Measurements from ENCODE around the gene GSDME.
A peak's percentile ranks its signal among the peaks of the same experiment; 100 is the strongest.

Gene GSDME

GRCh38 chr7:24714676-24715010, 42.6 kb downstream of the GSDME start:
- Histone ChIP-seq H4K12ac (ENCODE audit: low read depth, low read length) (no peak overlapping the region), H3K79me1 (ENCODE audit: low read length) (no peaks in the 10 kb centered on the region), H3K27ac (ENCODE audit: low read depth, low read length) (no peak overlapping the region), H2AFZ (ENCODE audit: insufficient read depth, low read length, poor library complexity) (no peak overlapping the region), H3K36me3 (ENCODE audit: control insufficient read depth in 1 of 2, insufficient read depth in 2 of 2, low read length in 2 of 2) (peaks cover 4 to 7% of the 10 kb centered on the region in 2 experiments), H2BK12ac (ENCODE audit: low read length) (no peak overlapping the region), H2BK5ac (ENCODE audit: low read depth, low read length, poor library complexity) (no peak overlapping the region), H3K9me3 (ENCODE audit: insufficient read depth, low read depth, low read length) (peaks cover 4% of the 10 kb centered on the region), H2AK5ac (ENCODE audit: low read length) (no peak overlapping the region), H4K91ac (ENCODE audit: low read depth, low read length) (no peak overlapping the region), H3K4ac (ENCODE audit: low read depth, low read length) (no peak overlapping the region), H3K4me2 (ENCODE audit: low read length) (no peak overlapping the region), H3K4me3 (ENCODE audit: low read depth, low read length) (no peak overlapping the region), H4K8ac (ENCODE audit: low read depth, low read length) (no peak overlapping the region), H3K9ac (ENCODE audit: low read length) (no peak overlapping the region), H3K4me1 (ENCODE audit: control insufficient read depth in 1 of 2, insufficient read depth in 2 of 2, low read length in 2 of 2) (no peaks in the 10 kb centered on the region), H3K27me3 (ENCODE audit: insufficient read depth, low read length) (no peaks in the 10 kb centered on the region), H3K14ac (ENCODE audit: low read length) (no peak overlapping the region), H2BK120ac (ENCODE audit: insufficient read depth, low read length, poor library complexity) (no peak overlapping the region), H3K18ac (ENCODE audit: low read length) (no peak overlapping the region), H3K79me2 (ENCODE audit: control insufficient read depth, insufficient read depth, low read length, poor library complexity) (no peaks in the 10 kb centered on the region), H3K23ac (ENCODE audit: low read length) (no peak overlapping the region)
- no CpG with 5 or more reads among the region's 8 CpGs for WGBS (ENCODE audit: extremely low coverage, insufficient coverage, insufficient read length)
- DNase-seq, result no peak

GRCh38 chr7:24713850-24714675, 43.2 kb downstream of the GSDME start:
- no peak overlapping the region for H2AK5ac ChIP-seq (ENCODE audit: low read length)
- no peak overlapping the region for H3K4ac ChIP-seq (ENCODE audit: low read depth, low read length)
- no peak overlapping the region for H3K9ac ChIP-seq (ENCODE audit: low read length)
- no peak overlapping the region for H4K91ac ChIP-seq (ENCODE audit: low read depth, low read length)
- H3K79me1 ChIP-seq (ENCODE audit: low read length), result no peaks in the 10 kb centered on the region
- no peak overlapping the region for H3K4me2 ChIP-seq (ENCODE audit: low read length)
- no peaks in the 10 kb centered on the region for H3K4me1 ChIP-seq (ENCODE audit: control insufficient read depth in 1 of 2, insufficient read depth in 2 of 2, low read length in 2 of 2)
- H3K79me2 ChIP-seq (ENCODE audit: control insufficient read depth, insufficient read depth, low read length, poor library complexity), result no peaks in the 10 kb centered on the region
- H3K18ac ChIP-seq (ENCODE audit: low read length), result no peak overlapping the region
- H3K36me3 ChIP-seq (ENCODE audit: control insufficient read depth in 1 of 2, insufficient read depth in 2 of 2, low read length in 2 of 2), result peaks cover 6 to 11% of the 10 kb centered on the region in 2 experiments
- no peak overlapping the region for H3K4me3 ChIP-seq (ENCODE audit: low read depth, low read length)
- no peak overlapping the region for H2AFZ ChIP-seq (ENCODE audit: insufficient read depth, low read length, poor library complexity)
- H4K12ac ChIP-seq (ENCODE audit: low read depth, low read length), result no peak overlapping the region
- H3K14ac ChIP-seq (ENCODE audit: low read length), result no peak overlapping the region
- no peak overlapping the region for H2BK12ac ChIP-seq (ENCODE audit: low read length)
- no peak overlapping the region for H3K23ac ChIP-seq (ENCODE audit: low read length)
- H4K8ac ChIP-seq (ENCODE audit: low read depth, low read length), result no peak overlapping the region
- H2BK5ac ChIP-seq (ENCODE audit: low read depth, low read length, poor library complexity), result no peak overlapping the region
- no peak overlapping the region for H3K27ac ChIP-seq (ENCODE audit: low read depth, low read length)
- DNase-seq, result no peak
- H3K9me3 ChIP-seq (ENCODE audit: insufficient read depth, low read depth, low read length), result peaks cover 4% of the 10 kb centered on the region
- H3K27me3 ChIP-seq (ENCODE audit: insufficient read depth, low read length), result no peaks in the 10 kb centered on the region
- no CpG with 5 or more reads among the region's 14 CpGs for WGBS (ENCODE audit: extremely low coverage, insufficient coverage, insufficient read length)
- H2BK120ac ChIP-seq (ENCODE audit: insufficient read depth, low read length, poor library complexity), result no peak overlapping the region

GRCh38 chr7:24713039-24713793, 44.0 kb downstream of the GSDME start:
- no peaks in the 10 kb centered on the region for H3K27me3 ChIP-seq (ENCODE audit: insufficient read depth, low read length)
- H3K4me3 ChIP-seq (ENCODE audit: low read depth, low read length), result no peak overlapping the region
- H3K9me3 ChIP-seq (ENCODE audit: insufficient read depth, low read depth, low read length), result peaks cover 2% of the 10 kb centered on the region
- H3K14ac ChIP-seq (ENCODE audit: low read length), result no peak overlapping the region
- H3K79me2 ChIP-seq (ENCODE audit: control insufficient read depth, insufficient read depth, low read length, poor library complexity), result no peaks in the 10 kb centered on the region
- H2BK12ac ChIP-seq (ENCODE audit: low read length), result no peak overlapping the region
- no peak overlapping the region for H2AFZ ChIP-seq (ENCODE audit: insufficient read depth, low read length, poor library complexity)
- no peak overlapping the region for H4K12ac ChIP-seq (ENCODE audit: low read depth, low read length)
- no peaks in the 10 kb centered on the region for H3K4me1 ChIP-seq (ENCODE audit: control insufficient read depth in 1 of 2, insufficient read depth in 2 of 2, low read length in 2 of 2)
- no peak overlapping the region for H4K8ac ChIP-seq (ENCODE audit: low read depth, low read length)
- H3K27ac ChIP-seq (ENCODE audit: low read depth, low read length), result no peak overlapping the region
- no peak overlapping the region for H3K18ac ChIP-seq (ENCODE audit: low read length)
- no peak overlapping the region for H2BK120ac ChIP-seq (ENCODE audit: insufficient read depth, low read length, poor library complexity)
- H2AK5ac ChIP-seq (ENCODE audit: low read length), result no peak overlapping the region
- H3K36me3 ChIP-seq (ENCODE audit: control insufficient read depth in 1 of 2, insufficient read depth in 2 of 2, low read length in 2 of 2), result peaks cover 6 to 11% of the 10 kb centered on the region in 2 experiments
- H3K79me1 ChIP-seq (ENCODE audit: low read length), result no peaks in the 10 kb centered on the region
- H2BK5ac ChIP-seq (ENCODE audit: low read depth, low read length, poor library complexity), result no peak overlapping the region
- WGBS (ENCODE audit: extremely low coverage, insufficient coverage, insufficient read length), result no CpG with 5 or more reads among the region's 12 CpGs
- H3K4me2 ChIP-seq (ENCODE audit: low read length), result no peak overlapping the region
- H3K23ac ChIP-seq (ENCODE audit: low read length), result no peak overlapping the region
- peak overlapping the region; percentile 10 for H3K9ac ChIP-seq (ENCODE audit: low read length)
- H3K4ac ChIP-seq (ENCODE audit: low read depth, low read length), result no peak overlapping the region
- no peak for DNase-seq
- H4K91ac ChIP-seq (ENCODE audit: low read depth, low read length), result no peak overlapping the region

- no peak overlapping the region for H3K9ac ChIP-seq (ENCODE audit: low read length)
- H3K4me1 ChIP-seq (ENCODE audit: control insufficient read depth in 1 of 2, insufficient read depth in 2 of 2, low read length in 2 of 2), result peaks cover 0 to 4% of the 10 kb centered on the region in 2 experiments
- H3K18ac ChIP-seq (ENCODE audit: low read length), result no peak overlapping the region
- WGBS (ENCODE audit: extremely low coverage, insufficient coverage, insufficient read length), result no CpG with 5 or more reads among the region's 15 CpGs
- H3K27me3 ChIP-seq (ENCODE audit: insufficient read depth, low read length), result no peaks in the 10 kb centered on the region
- no peak overlapping the region for H3K4ac ChIP-seq (ENCODE audit: low read depth, low read length)
- no peak overlapping the region for H2AFZ ChIP-seq (ENCODE audit: insufficient read depth, low read length, poor library complexity)
- H4K91ac ChIP-seq (ENCODE audit: low read depth, low read length), result no peak overlapping the region
- H2BK120ac ChIP-seq (ENCODE audit: insufficient read depth, low read length, poor library complexity), result no peak overlapping the region
- H3K23ac ChIP-seq (ENCODE audit: low read length), result no peak overlapping the region
- H3K36me3 ChIP-seq (ENCODE audit: control insufficient read depth in 1 of 2, insufficient read depth in 2 of 2, low read length in 2 of 2), result peaks cover 14 to 20% of the 10 kb centered on the region in 2 experiments
- H2BK12ac ChIP-seq (ENCODE audit: low read length), result no peak overlapping the region
- no peaks in the 10 kb centered on the region for H3K79me2 ChIP-seq (ENCODE audit: control insufficient read depth, insufficient read depth, low read length, poor library complexity)
- H4K12ac ChIP-seq (ENCODE audit: low read depth, low read length), result no peak overlapping the region
- no peak overlapping the region for H2BK5ac ChIP-seq (ENCODE audit: low read depth, low read length, poor library complexity)
- no peak for DNase-seq
- H3K4me2 ChIP-seq (ENCODE audit: low read length), result no peak overlapping the region
- H3K4me3 ChIP-seq (ENCODE audit: low read depth, low read length), result no peak overlapping the region
- no peak overlapping the region for H3K27ac ChIP-seq (ENCODE audit: low read depth, low read length)
- no peak overlapping the region for H2AK5ac ChIP-seq (ENCODE audit: low read length)
- no peaks in the 10 kb centered on the region for H3K79me1 ChIP-seq (ENCODE audit: low read length)
- H3K14ac ChIP-seq (ENCODE audit: low read length), result no peak overlapping the region
- no peaks in the 10 kb centered on the region for H3K9me3 ChIP-seq (ENCODE audit: insufficient read depth, low read depth, low read length)
- H4K8ac ChIP-seq (ENCODE audit: low read depth, low read length), result no peak overlapping the region
Measured at GRCh38 chr7:24709585-24710360, 47.5 kb downstream of the GSDME start.

Data from trophoblast cell (in vitro differentiated cells and primary cell).